ENCODE data around the gene KRTAP4-3.

DNA sequence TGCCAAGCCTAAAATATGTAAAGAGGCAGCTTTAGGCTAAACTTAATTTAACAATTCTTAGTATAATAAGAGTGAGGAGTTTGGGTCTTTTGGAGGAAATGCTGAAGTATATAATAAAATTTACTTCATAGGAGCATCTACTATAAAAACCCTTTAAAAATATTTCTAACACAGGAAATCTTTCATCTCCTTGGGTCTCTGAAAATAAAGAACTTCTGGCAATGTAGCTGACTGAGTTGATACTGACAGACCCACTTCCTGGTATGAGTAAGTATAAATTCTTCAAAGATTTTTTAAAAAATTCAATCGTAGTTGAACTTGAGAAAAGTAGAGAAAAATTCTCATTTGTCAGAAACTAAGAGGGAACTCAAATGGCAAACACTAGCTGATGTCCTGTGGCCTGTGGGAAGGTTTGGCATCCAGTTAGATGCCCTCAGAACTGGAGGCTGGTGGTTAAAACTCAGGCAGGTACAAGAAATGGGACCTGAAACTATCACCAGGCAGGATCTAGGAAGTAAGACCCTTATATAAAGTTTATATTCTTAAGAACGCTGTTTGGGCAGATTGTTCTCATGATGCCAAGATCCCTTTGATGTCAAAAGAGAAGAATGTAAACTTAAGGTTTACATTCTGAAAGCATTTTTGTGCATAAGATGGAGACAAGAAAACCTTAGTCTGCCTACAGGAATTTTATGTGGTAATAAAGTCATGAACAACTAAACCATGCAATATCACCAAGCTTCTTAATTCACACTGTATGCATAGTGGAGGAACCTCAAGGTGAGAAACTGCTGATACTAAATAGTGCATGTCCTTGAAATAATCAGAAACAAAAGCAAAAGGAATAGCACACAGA lies 33.9 kb downstream of the KRTAP4-3 start:
- no peak for TF ChIP-seq POLR2AphosphoS5 (IDR thresholded peaks at IDR 0.05; ENCODE audit: insufficient read depth in 1 of 2, low read depth in 1 of 2)
- TF ChIP-seq, protein P1, sequence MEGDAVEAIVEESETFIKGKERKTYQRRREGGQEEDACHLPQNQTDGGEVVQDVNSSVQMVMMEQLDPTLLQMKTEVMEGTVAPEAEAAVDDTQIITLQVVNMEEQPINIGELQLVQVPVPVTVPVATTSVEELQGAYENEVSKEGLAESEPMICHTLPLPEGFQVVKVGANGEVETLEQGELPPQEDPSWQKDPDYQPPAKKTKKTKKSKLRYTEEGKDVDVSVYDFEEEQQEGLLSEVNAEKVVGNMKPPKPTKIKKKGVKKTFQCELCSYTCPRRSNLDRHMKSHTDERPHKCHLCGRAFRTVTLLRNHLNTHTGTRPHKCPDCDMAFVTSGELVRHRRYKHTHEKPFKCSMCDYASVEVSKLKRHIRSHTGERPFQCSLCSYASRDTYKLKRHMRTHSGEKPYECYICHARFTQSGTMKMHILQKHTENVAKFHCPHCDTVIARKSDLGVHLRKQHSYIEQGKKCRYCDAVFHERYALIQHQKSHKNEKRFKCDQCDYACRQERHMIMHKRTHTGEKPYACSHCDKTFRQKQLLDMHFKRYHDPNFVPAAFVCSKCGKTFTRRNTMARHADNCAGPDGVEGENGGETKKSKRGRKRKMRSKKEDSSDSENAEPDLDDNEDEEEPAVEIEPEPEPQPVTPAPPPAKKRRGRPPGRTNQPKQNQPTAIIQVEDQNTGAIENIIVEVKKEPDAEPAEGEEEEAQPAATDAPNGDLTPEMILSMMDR (IDR thresholded peaks at IDR 0.05): no peak

All from vagina (tissue), 2 donors.